NCI-H345 treated with DMSO at 0.1 percent for 48 hours (cell line): Measurements from ENCODE around the gene ITPR2.
"Not testable (repeated sequence)": the region's sequence is repeated elsewhere in the genome, so short reads cannot be mapped to it uniquely, and the experiment has no call there.

Experiments
- DNase-seq: peaks from one replicate; lab custom pipeline; 2025; ENCODE audit not compliant: unreplicated experiment; lab: John Stamatoyannopoulos, UW

Gene ITPR2

DNA sequence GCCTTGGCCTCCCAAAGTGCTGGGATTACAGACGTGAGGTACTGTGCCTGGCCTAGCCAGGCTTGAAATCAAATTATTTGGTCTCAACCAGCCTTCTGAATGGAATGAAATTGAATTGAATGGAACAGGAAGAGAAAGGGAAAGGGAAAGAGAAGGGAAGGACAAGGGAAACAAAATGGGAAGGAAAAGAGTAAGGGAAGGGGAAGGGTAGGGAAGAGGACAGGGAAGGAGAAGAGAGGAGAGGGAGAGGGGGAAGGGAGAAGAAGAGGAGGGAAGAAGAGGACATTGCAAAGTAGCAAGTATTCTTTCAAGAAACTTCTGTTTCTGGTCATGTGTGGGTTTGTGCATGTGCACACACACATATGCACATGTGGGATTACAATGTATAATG is 97.8 kb downstream of the ITPR2 start:
- DNase-seq, result no peak

- no peak for DNase-seq
Measured at GRCh38 chr12:26734510-26735248, 98.3 kb downstream of the ITPR2 start.

- no peak for DNase-seq
Measured at GRCh38 chr12:26732005-26732908, 100.7 kb downstream of the ITPR2 start.

DNA sequence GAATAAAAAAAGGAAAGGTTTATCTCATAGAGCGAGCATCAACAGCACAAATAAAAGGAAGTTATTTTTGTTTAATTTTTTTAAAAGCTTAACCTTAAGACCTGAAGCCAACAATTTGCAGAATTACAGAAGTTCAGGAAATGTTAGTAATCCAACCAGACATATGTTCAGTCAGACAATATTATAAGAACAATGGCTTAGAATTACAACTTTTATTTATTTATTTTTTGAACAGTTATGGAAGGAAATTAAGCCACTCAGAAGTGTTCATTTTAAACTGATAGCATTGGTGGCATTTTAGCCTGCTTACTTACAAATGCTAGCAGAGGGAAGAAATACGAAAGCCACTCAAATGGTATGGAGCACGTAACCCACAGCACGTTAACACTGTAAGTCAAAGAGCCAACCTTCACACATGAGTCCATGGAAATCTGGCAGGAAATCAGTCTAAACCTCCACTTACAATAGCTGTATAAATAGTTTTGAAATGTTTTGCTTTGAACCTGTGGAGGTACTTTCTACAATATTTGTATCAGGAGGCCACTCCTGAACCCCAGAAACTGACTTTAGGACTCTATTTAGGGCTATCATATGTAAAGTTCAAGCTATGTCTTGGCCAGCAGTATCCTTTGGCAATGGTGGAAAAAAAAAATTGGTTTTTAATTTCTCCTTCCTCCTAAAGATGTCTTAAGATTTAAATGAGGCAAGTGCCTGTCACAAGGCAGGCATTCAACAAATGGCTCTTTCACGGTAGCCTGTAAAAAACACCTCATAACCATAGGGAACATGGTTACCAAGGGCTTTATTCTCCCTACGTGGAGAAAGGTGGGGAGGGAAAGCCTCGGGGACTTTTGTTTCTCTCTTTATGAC is 102.3 kb downstream of the ITPR2 start:
- no peak for DNase-seq

- DNase-seq, result not testable (repeated sequence)
Measured at GRCh38 chr12:26729137-26729671, 103.8 kb downstream of the ITPR2 start.

DNA sequence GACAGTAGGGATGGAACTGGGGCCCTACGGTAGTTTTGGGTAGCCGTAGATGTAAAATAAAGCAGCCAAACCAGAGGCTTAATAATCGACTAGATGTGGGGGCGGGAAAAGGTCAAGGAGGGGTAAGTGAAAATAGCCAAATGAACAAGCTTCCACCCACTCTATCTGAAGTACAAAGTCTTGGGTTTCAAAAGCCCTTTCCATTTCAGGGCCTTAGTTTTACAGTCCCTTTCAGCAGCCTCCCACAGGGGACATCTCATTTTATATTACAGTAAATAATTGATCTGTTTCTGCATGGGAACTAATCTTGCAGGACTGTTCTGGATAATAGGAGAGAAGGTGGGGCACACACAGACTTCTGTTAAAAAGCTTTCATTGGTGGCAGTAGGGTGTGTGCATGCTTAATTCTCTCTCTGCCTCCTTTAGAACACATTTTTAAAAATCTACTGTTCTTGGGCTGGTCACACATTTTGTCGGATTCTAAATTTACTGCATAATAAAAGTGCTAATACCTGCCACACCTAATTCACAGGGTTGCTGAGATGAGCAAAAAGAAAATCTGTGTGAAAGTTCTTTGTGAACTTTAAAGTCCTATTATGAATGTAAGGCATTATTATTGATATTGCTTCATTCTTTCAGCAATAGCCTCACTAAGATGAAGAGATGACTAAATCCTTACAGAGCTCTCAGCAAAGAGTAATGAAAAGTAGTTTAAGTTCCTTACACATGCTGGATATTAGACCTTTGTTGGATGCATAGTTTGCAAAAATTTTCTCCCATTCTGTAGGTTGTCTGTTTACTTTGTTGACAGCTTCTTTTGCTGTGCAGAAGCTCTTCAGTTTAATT is 104.6 kb downstream of the ITPR2 start:
- no peak for DNase-seq

DNA sequence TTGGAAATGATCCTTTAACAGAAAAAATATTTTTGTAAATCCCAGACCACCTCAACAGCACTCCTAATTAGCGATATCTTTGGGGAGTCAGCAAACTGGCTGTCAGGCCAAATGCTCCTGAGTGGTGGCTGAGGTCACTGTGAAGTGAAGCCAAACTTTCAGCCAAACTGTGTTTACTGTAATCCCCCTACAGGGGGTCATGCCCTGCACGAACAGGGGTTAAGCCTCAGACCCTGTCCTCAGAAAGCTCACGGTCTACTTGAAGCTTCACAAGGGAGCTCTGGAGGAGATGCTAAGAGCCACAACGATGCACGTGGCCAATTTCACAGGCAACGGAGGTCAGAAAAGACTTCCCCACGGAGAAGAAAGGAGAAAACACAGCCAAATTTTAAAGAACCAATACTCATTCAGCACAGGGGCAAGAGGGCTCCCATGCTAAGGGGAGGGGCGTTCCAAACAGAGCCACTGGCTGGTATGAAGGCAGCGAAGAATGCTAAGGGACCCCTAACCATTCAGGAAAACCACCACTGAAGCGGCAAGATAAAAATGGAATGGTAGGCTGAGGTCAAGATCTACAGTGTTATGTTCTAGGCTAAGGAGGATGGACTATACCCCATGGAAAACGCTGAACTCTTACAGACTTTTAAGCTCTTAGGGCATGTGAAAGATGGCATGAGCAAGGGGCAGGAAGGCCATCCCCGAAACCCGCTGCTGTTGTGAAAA is 105.4 kb downstream of the ITPR2 start:
- DNase-seq, result no peak

DNA sequence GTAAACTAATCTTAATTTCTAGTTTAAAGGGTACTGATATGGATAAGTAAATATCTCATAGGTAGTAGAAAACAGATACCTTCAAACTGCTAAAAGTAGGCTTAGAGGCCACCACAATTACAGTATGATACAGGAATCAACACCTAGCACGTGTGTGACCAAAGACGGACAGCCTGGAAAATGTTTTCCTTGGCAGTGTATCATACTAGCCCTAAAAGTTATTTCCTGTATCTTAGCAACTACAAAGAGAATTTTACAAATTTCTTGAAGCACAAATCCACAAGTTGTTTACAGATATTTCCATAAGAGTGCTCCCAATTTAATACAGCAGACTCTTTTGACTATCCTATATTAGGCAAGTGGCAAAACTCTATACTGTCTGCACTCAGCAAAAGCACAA is 106.0 kb downstream of the ITPR2 start:
- no peak for DNase-seq

DNA sequence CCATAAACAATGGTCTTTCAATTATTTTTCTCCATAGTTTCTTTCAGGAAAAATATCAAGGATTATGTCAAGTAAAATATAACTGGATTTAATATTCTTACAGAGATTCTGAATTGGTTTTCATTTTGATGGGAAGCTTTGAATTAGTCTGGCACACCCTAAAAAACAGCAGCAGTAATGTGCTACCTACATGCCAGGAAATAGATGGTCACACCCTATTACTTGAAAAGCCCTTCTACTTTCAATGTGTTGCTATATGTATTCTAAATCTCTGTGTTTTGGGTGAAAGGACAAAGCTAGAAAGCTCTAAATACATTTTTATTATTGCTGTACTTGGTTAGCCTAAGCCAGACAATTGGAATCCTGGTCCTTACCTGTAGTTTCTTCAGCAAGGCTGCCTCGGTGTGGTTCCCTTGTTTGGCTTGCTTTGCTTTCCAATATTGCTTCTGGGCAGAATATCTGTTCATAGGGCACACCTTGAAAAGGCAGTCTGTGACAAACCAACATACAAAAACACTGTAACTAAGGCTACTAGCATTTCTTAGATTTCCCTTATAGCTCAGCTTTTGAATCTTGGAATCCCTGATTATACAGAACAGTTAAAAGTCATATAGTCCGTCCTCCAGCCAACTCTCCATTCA is 107.6 kb downstream of the ITPR2 start:
- no peak for DNase-seq

DNA sequence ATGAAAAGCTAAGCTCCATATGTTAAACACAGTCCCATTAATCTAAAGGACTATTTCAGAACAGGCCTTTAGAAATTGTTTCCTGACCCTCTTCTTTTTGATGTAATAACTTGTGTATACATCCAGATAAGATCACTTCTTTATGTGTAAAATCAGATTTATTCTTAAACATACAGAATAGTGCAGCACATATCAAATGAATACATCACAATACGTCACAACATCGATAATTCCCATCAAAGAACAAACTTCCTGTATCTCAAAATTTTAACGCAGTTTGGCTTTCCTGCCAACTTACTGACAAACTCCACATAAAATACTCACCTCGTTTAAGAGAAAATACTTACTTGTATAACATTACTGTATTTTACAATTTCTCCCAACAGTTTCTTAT is 108.7 kb downstream of the ITPR2 start:
- DNase-seq, result no peak

DNA sequence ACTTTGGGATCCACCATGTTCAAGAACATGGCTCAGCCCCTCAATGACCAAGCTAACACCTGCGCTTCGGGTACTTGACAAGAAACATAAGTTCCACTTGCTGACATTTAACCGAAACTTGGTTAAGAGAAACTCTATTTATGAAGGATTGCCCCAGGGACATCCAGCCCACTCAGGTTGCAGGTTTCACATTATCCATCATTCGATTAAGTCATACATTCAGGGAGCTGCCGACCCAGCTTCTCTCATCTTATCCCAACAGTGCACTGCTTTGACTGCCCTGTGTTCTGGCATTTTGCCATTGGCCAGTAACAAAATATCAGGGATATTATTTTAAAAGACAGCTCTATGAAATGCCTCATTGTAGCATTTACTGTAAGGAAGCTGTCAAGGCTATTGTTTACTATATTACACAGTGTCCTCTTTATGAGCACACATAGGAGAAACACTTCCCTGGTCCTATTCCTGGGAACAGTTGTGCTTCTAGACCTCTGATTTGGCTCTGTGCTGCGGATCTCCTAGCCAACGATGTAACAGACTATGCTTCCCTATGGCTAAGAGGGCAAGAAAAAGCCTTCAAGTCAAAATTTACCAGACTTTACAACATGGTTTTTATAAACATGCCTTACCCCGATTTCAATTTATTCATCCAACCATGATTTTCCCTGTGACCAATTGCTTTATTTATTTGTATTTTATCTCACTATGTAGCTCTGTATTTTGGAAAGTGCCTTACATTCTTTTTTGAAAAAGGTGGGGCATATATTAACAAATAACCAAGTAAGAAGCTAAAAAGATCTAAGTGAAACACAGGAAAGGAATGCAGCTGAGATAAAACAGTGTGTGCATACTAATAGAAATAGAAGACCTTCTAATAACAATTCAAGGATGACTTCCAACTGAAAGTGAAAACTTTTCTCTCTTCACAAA is 109.3 kb downstream of the ITPR2 start:
- DNase-seq, result no peak

- DNase-seq, result no peak
Measured at GRCh38 chr12:26721800-26722199, 111.2 kb downstream of the ITPR2 start.

DNA sequence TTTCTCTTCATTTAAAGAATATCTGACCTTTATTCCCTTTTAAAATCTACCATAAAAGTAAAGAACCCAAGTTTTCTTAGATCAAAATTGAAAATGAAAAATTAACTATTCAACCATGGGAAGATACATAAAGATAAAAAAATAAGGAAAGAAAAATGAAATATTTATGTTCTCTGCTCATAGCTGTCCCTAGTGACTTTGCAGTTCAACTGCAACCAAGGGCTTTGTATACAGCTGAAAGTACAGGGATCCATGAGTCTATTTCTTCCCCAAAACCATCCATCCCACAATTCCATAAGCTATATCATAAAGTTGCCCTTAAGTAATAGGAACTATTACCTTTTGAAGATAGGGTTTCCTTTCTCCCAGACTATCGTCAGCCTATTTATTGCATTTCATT is 113.1 kb downstream of the ITPR2 start:
- DNase-seq, result no peak

GRCh38 chr12:26717757-26718156 is 115.2 kb downstream of the ITPR2 start:
- DNase-seq, result no peak

DNA sequence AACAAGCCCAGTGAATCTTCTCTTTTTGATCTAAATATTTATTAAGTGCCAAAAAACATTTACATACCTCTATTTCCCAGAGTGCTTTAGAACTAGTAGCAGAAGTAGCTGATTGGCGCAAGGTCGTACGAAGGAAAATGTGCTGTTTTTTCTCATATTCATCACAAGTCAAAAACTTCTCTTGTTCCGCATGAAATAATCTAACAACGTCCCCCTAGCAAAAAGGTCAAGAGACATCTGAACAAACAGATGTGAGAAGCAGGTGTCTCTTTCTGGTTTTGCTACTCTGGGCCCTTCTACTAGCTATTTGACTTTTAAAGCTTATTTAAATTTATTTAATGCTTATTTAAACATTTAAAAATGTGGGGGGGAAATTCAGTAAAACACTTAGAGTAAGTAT is 117.8 kb downstream of the ITPR2 start:
- DNase-seq, result no peak

DNA sequence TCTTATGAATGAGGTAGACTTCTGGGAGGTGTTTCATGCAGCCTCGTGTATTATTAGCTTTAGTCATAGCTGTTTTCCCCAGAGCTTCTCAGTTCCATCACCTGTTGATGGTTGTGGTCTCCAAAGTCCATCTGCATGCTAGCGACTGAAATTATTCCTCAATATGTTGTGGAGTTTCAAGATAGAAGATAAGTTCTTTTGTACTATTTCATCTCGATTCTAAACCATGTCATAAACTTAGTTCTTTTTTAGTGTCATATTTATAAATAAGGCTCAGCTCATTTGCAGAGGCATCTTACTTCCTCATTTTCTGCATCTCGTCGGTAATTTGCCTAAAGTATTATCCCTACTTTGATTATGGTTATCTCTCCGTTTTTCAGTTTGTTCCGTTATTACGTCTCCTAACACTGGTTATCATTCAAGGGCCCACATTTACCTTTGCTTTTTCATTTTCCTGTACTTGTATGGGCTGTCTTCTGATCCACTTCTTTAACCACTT is 119.1 kb downstream of the ITPR2 start:
- DNase-seq, result no peak

- DNase-seq, result no peak
Measured at GRCh38 chr12:26712892-26713291, 120.1 kb downstream of the ITPR2 start.

DNA sequence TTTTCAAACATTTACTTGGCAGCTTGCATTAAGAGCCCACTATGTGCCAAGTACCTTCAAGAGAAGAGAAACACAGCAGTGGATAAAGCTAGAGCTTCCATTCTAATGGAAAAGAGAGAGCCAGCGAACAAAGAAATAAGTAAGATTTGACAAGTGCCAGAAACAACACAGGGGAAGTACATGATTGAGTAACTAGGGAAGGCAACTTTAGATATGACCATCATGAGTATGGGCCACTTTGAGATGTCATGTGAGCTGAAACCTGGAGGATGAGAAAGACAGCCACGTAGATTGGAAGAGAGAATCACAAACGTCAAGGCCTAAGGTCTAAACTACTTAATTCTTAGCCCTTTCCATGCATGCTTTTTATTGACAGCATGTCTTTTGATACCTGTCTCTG is 121.4 kb downstream of the ITPR2 start:
- DNase-seq, result no peak
